RKO (cell line): ENCODE measurements around the gene FGFBP1.
A peak's percentile ranks its signal among the peaks of the same experiment; 100 is the strongest.
"Not testable (repeated sequence)": the region's sequence is repeated elsewhere in the genome, so short reads cannot be mapped to it uniquely, and the experiment has no call there.

Source experiments
- DNase-seq: peaks from one replicate; pipeline ENCODE4 v3.0.0-alpha.2; 2016; ENCODE audit warnings: low spot score

FGFBP1 gene

GRCh38 chr4:15945516-15945915 lies 7.0 kb upstream of the FGFBP1 start:
- no peak for DNase-seq

DNA sequence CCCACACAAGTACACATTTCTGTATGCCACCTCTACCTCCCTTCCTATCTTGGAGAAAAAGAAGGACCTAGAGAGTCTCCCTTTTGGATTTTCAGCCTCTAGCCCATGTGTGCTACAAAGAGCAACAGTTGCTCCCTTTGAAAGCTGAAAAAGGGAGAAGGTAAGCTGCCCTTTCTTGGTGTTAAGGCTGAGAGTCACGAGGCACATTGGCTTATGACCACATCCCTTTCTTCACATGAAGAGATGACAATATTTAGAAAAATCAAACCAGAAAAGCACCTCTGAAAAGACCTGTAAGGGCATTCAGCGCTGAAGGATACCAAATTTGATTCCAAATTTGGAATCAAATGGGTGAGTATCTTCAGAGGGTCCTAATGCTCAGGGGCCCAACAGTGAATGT lies 6.4 kb upstream of the FGFBP1 start:
- DNase-seq: no peak

DNA sequence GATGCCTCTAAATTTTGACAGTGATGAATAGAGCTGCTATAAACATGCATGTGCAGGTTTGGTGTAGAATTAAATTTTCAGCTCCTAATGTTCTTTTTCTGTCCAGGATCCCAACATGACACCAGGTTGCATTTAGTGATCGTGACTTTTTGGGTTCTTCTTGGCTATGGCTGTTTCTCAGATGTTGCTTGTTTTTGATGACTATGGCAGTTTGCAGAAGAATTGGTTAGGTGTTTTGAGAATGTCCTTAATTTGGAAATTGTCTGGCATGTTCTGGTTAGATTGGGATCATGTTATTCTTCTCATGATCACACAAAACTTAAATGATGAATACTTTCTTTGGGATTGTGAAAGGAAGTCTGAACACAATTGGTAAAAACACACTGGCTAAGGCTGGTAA lies 3.7 kb upstream of the FGFBP1 start:
- DNase-seq: no peak

DNA sequence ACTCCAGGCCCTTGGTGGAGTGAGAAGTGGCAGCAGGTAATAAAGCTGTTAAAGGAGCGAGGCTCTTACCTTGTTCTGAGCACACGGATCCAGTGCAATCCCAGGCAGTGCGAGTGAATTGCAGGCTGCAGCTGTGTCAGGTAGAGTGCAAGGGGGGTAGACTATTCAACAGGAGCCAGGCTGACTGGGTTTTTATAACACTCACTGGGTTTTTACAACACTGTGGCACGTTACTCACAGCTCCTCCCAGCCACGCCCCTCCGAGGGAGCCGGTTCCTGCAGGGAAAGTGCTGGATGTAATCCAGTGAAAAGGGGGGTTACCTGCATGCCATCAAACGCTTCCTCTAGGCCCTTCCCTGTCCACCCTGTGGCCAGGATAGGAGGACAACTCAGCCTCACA lies 358 bp downstream of the FGFBP1 start:
- DNase-seq: no peak

- DNase-seq: no peak
These were observed 2.0 kb downstream of the FGFBP1 start for GRCh38 chr4:15936495-15936894.

- DNase-seq: no peak
These were observed 2.8 kb downstream of the FGFBP1 start for GRCh38 chr4:15935504-15936402.

- no peak for DNase-seq
These were observed 4.3 kb downstream of the FGFBP1 start for GRCh38 chr4:15934259-15934658.

GRCh38 chr4:15931451-15932210 lies 6.9 kb downstream of the FGFBP1 start:
- DNase-seq: no peak

DNA sequence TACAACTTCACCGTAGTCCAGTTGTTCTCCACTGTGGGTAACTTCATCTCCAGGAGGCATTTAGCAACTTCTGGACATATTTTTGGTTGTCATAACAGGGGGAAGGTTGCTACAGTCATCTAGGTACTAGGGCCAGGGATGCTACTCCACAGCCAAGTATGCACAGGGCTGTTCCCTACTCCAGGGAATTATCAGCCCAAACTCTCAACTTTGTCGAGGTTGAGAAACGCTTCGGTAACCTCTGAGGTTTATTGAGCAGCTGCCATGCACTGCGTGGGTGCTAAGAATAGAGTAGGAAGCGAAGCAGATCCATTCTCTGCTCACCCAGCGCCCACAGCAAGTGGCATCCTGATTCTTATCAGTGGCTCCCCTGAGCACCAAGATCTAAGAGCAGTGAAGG lies 8.2 kb downstream of the FGFBP1 start:
- no peak for DNase-seq

- no peak for DNase-seq
These were observed 9.0 kb downstream of the FGFBP1 start for GRCh38 chr4:15929540-15929939.

DNA sequence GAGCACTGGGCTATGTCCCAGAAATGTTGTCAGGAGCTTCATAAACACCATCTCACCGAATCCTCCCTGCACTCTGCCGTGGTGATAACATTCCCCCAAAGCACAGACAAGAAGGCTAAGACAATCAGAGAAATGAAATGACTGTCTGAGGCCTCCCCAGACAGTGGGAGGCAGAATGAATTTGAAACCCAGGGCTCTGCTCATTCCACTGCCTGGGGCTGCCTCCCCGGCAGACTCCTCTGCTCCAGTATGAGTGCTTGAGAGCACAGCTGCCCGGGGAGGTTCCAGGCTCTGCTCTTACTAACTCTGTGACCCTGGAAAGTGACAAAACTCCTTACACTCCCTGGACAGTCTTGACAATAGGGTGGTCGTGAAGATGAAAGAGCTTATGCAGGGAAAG lies 9.7 kb downstream of the FGFBP1 start:
- DNase-seq: no peak

- no peak for DNase-seq
These were observed 12.1 kb downstream of the FGFBP1 start for GRCh38 chr4:15926486-15926885.

DNA sequence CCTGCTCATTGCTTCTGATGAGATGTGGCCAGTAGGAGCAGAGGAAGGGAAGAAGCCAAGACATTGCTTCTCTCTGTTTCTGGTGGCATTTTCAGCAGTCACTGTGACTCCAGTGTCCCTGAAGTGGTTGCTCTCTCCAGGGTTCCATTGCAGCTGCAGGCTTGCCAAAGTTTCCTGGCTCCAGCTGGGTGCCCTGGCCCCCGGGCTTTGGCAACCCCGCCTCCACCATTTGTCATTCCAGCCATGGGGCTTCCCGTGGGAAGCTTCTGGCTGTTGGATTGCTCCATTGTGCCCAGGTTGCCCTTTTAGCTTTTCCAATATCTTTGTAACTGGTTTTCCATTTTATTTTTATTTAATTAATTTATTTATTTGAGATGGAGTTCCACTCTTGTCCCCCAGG lies 12.7 kb downstream of the FGFBP1 start:
- no peak for DNase-seq

DNA sequence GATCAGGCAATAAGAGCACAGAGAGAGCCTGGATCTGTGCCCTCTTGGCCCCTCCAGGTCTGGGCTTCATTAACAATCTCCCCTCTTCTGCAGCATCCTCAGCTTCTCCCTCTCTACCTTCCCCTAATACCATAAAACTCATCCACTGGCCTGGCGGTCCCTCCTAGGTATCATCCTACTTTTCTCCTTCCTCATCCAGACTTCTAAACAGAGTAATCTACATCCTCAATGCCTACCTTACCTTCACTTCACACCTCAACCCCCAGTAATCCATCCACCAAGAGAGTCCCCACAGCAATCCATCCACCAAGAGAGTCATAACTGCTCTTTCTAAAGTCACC lies 17.0 kb downstream of the FGFBP1 start:
- DNase-seq: no peak

GRCh38 chr4:15920723-15921591 lies 17.6 kb downstream of the FGFBP1 start:
- DNase-seq: peak; percentile 85

GRCh38 chr4:15918484-15919129 lies 19.9 kb downstream of the FGFBP1 start:
- DNase-seq: no peak

- no peak for DNase-seq
These were observed 21.2 kb downstream of the FGFBP1 start for GRCh38 chr4:15917297-15917696.

DNA sequence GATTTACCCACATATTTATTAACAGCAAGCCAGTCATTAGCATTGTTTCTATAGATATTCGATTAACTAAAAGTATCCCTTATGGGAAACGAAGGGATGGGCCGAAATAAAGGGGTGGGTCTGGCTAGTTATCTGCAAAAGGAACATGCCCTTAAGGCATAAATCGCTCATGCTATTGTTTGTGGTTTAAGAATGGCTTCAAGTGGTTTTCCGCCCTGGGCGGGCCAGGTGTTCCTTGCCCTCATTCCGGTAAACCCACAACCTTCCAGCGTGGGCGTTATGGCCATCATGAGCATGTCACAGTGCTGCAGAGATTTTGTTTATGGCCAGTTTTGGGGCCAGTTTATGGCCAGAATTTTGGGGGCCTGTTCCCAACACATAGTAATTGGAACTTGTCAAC lies 22.2 kb downstream of the FGFBP1 start:
- not testable (repeated sequence) for DNase-seq

DNA sequence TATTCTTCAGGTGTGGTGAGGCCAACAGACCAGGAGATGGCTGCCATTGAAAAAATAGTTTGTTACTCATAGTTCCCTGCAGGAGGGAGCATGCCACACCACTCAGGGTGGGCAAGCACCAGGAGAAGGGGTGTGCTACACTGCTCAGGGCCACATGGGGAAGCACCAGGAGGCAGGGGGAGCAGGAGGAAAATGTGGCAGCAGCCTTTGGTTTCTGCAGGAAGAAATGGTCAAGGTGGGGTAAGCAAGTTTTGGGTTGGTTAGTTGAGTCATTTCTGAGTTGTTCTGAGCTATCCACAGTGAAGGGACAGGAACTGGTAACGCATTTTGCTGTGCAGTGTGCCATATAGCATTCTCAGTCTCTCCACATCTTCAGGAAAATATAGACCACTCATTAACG lies 23.8 kb downstream of the FGFBP1 start:
- no peak for DNase-seq

DNA sequence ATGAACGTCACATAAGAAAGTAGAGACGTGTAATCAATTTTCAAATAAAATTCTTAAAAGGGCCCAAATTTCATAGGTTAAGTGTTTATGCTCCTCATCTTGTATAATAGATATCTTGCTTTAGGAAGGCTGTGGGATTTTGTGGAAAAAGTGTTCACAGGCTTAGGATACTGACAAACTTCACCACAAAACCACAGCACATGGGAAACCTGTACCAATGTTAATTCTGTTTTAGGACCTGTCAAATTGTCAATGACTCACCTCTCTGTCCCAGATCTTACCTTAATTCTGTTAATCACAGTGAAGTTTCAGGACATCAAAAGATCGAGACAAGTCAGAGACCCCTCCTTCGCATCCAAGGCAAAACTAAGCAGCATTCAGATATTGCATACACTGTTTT lies 24.2 kb downstream of the FGFBP1 start:
- DNase-seq: no peak

- DNase-seq: peak; percentile 89
These were observed 24.9 kb downstream of the FGFBP1 start for GRCh38 chr4:15913631-15913970.

- no peak for DNase-seq
These were observed 25.4 kb downstream of the FGFBP1 start for GRCh38 chr4:15912961-15913630.
